ENCODE results near the gene FZD7. TPM values are rescaled to one million over a fixed set of nuclear protein-coding genes. Genes with fewer than 3 reads are reported as not detected.

Gene FZD7
- polyA plus RNA-seq, 1 donor (not counting 4 experiments of a cell fraction or from before 2014, with no cell fraction given) = 1.3 TPM

DNA sequence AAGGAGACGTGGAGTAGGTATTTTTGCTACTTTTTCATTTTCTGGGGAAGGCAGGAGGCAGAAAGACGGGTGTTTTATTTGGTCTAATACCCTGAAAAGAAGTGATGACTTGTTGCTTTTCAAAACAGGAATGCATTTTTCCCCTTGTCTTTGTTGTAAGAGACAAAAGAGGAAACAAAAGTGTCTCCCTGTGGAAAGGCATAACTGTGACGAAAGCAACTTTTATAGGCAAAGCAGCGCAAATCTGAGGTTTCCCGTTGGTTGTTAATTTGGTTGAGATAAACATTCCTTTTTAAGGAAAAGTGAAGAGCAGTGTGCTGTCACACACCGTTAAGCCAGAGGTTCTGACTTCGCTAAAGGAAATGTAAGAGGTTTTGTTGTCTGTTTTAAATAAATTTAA lies 3.4 kb downstream of the FZD7 start:
- no peak overlapping the region for H2AFZ ChIP-seq (ENCODE audit: control insufficient read depth, low read length)
- peaks cover 10% of the 10 kb centered on the region for H3K4me1 ChIP-seq (ENCODE audit: control insufficient read depth, extremely low read depth, insufficient read depth, low read length)

GRCh38 chr2:202038471-202039277 lies 5.0 kb downstream of the FZD7 start:
- Histone ChIP-seq H3K4me2 (ENCODE audit: control insufficient read depth, extremely low read depth, insufficient read depth, low read depth, low read length) (no peak overlapping the region), H3K9me1 (ENCODE audit: control insufficient read depth, extremely low read depth, insufficient read depth, low read length) (no peaks in the 10 kb centered on the region), H3K9ac (ENCODE audit: control insufficient read depth, extremely low read depth, insufficient read depth, low read length) (no peak overlapping the region), H2AFZ (ENCODE audit: control insufficient read depth, low read length) (no peak overlapping the region), H3K36me3 (ENCODE audit: control insufficient read depth in 2 of 2, extremely low read depth in 1 of 2, insufficient read depth in 2 of 2, low read length in 2 of 2) (no peaks in the 10 kb centered on the region), H3K9me3 (ENCODE audit: control insufficient read depth, low read depth, low read length) (no peaks in the 10 kb centered on the region), H4K20me1 (ENCODE audit: control insufficient read depth, extremely low read depth, insufficient read depth, low read length) (no peaks in the 10 kb centered on the region), H3K4me3 (ENCODE audit: control insufficient read depth in 2 of 3, extremely low read depth in 1 of 3, insufficient read depth in 2 of 3, low read depth in 1 of 3, low read length in 3 of 3) (no peak overlapping the region), H3K27ac (ENCODE audit: control insufficient read depth, insufficient read depth, low read length) (no peak overlapping the region), H3K4me1 (ENCODE audit: control insufficient read depth, extremely low read depth, insufficient read depth, low read length) (peaks cover 5% of the 10 kb centered on the region), H3K27me3 (ENCODE audit: control insufficient read depth, extremely low read depth, insufficient read depth, low read length) (peaks cover 13% of the 10 kb centered on the region), H3K79me2 (ENCODE audit: control insufficient read depth, insufficient read depth, low read length) (no peaks in the 10 kb centered on the region)
- FAIRE-seq = no peak
- TF ChIP-seq, protein P1, sequence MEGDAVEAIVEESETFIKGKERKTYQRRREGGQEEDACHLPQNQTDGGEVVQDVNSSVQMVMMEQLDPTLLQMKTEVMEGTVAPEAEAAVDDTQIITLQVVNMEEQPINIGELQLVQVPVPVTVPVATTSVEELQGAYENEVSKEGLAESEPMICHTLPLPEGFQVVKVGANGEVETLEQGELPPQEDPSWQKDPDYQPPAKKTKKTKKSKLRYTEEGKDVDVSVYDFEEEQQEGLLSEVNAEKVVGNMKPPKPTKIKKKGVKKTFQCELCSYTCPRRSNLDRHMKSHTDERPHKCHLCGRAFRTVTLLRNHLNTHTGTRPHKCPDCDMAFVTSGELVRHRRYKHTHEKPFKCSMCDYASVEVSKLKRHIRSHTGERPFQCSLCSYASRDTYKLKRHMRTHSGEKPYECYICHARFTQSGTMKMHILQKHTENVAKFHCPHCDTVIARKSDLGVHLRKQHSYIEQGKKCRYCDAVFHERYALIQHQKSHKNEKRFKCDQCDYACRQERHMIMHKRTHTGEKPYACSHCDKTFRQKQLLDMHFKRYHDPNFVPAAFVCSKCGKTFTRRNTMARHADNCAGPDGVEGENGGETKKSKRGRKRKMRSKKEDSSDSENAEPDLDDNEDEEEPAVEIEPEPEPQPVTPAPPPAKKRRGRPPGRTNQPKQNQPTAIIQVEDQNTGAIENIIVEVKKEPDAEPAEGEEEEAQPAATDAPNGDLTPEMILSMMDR (optimal IDR thresholded peaks at IDR 0.05 in 1 of 3, IDR thresholded peaks at IDR 0.05 in 1 of 3, conservative IDR thresholded peaks at IDR 0.05 in 1 of 3; ENCODE audit: extremely low read depth in 1 of 3, insufficient read depth in 2 of 3, low read length in 3 of 3) = no peak
- TF ChIP-seq EZH2 (IDR thresholded peaks at IDR 0.05; ENCODE audit: low read length) = no peak
- dilution Hi-C loops (cut with MboI; ENCODE audit: extremely low pct_ligation_motif_present, low sequenced_read_pairs) = no loop called here
- no peak for DNase-seq (ENCODE audit: low read depth, low spot score)

More for the DNA sequence above, 3.4 kb downstream of the FZD7 start:
- no peak for TF ChIP-seq EZH2 (IDR thresholded peaks at IDR 0.05; ENCODE audit: low read length)
- TF ChIP-seq, protein P1 (optimal IDR thresholded peaks at IDR 0.05 in 1 of 3, IDR thresholded peaks at IDR 0.05 in 1 of 3, conservative IDR thresholded peaks at IDR 0.05 in 1 of 3; ENCODE audit: extremely low read depth in 1 of 3, insufficient read depth in 2 of 3, low read length in 3 of 3) = no peak
- Histone ChIP-seq H3K36me3 (ENCODE audit: control insufficient read depth in 2 of 2, extremely low read depth in 1 of 2, insufficient read depth in 2 of 2, low read length in 2 of 2) (no peaks in the 10 kb centered on the region), H4K20me1 (ENCODE audit: control insufficient read depth, extremely low read depth, insufficient read depth, low read length) (no peaks in the 10 kb centered on the region), H3K27me3 (ENCODE audit: control insufficient read depth, extremely low read depth, insufficient read depth, low read length) (peaks cover 13% of the 10 kb centered on the region), H3K4me3 (ENCODE audit: control insufficient read depth in 2 of 3, extremely low read depth in 1 of 3, insufficient read depth in 2 of 3, low read depth in 1 of 3, low read length in 3 of 3) (no peak overlapping the region), H3K9ac (ENCODE audit: control insufficient read depth, extremely low read depth, insufficient read depth, low read length) (no peak overlapping the region), H3K9me1 (ENCODE audit: control insufficient read depth, extremely low read depth, insufficient read depth, low read length) (no peaks in the 10 kb centered on the region), H3K27ac (ENCODE audit: control insufficient read depth, insufficient read depth, low read length) (no peak overlapping the region), H3K9me3 (ENCODE audit: control insufficient read depth, low read depth, low read length) (no peaks in the 10 kb centered on the region), H3K4me2 (ENCODE audit: control insufficient read depth, extremely low read depth, insufficient read depth, low read depth, low read length) (no peak overlapping the region), H3K79me2 (ENCODE audit: control insufficient read depth, insufficient read depth, low read length) (no peaks in the 10 kb centered on the region)
- FAIRE-seq = no peak
- no peak for DNase-seq (ENCODE audit: low read depth, low spot score)
- dilution Hi-C loops (cut with MboI; ENCODE audit: extremely low pct_ligation_motif_present, low sequenced_read_pairs) = no loop called here

Measured in keratinocyte (primary cell).